Stimulated activated CD4-positive, alpha-beta T cell treated with anti-CD3 and anti-CD28 coated beads, Interleukin-12 subunit alpha, Interleukin-12 subunit beta, amount 100 ng/mL, for 4 hours (primary cell): Measurements from ENCODE around the gene ZBP1.

ENCODE experiments used
- DNase-seq: peaks from one replicate; pipeline ENCODE4 v3.0.0-alpha.2; 2020

The ZBP1 gene

DNA sequence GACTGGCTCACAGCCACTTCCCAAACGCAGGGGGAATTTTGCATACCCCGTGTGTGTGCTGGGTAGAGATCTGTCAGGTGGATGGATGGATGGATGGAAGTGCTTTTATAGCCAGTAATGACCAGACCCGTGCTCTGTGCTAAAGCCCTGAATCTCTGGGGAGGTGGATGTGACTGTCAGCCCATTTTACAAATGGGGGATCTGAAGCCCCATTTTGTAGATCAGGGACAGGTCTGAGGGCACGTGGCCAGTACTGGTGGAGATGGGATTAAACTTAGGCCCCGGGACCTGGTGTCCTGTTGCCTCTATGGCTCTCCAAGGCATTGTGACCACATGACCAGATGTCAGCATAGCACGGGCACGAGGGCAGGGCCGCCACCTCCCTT is 38.2 kb upstream of the ZBP1 start:
- DNase-seq: no peak

DNA sequence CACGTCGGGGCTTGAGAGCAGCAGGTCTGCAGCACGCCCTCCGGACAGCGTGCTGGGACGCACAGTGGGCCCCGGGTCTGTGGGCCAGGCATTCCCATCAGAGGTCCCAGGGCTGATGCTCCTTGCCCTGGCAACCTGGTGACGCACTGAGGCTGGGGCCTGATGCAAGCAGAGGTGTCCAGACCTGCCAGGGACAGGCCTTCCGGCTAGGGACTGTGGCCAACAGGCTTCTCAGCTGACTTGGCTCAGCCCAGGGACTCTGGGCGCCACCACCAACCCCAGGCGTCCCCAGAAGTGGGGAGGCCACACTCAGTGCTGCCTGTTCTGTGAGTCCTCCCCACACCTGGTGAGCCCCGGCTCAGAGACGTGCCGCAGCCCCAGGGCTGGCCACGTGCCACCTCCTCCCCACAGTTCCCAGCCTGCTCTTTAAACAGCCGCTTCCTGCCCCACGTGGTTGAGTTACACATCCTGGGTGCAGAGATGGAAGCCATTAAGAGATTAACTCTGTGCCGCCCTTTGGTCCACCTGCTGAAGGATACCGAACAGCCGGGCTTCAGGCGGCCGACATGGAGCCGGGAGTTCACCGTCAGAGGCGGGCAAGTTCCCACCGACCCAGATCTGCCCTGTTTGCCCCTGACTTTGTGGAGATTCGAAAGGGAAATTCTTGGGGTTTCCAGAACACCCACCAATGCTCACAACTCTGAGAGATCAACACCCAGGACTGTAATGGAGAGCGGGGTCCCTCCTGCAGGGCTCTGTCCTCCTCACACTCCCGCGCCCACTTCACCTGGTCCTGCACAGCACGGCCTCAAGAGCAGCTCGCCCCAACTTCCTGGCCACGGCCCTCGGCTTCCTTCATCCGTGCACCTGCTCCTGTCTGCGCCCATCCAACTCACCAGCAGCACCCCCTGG is 37.6 kb upstream of the ZBP1 start:
- DNase-seq: peak; percentile 28

DNA sequence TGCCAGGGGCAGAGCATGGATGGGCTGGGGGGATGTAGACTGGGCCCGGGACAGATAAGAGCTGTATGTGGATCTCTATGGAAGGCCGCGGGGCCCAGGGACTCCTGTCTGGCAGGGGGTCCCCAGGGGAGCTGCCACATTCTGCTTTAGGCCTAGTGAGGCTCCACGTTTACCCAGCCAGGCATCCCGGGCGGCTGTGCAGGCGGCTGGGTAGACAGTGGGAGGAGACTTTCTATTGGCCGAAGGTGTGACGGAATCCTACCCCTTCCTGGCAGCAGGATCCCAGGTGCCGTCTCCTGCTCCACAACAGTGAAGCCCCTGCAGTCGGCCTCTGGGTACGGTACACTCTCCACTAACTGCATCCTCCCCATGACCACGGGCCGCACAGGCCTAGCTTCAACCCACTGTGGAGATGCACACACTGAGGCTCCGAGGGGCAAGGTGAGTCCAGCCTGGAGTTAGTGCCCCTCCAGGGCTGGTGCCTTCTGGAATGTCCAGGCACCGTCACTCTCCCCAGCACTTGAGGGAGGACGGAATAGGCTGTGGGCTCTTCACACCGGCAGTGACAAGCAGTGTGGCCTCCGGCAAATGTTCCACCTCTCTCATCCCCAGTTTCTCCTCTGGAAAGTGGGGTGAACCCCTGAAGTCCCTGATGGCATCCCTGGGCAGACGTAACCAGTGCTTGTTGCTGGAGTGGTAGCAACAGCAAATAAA is 36.8 kb upstream of the ZBP1 start:
- no peak for DNase-seq

DNA sequence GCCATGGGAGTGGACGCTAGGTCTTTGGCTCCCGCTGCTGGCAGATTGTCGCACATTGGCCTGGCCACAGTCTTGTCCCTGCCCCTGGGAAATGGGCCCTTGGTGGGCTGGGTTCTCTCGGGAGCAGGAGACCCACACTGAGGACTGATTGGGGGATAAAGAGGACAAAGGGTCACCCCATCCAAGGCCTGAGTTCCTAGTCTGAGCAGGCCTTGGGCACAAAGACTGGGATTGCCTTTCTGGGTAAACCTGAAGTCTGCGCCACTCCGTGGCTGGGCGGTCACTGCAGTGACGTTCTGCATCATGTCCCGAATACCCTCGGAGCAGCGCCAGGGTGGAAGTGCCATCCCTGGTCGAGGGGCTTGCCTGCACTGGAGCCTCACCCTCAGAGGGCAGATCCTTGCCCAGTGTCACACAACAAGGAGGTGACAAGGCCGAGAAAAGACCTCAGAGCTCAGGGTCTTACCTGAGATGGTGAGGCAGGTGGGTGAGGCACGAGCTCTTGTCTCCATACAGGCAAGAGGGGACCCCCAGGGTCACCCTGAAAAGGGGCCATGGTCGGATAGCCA is 36.1 kb upstream of the ZBP1 start:
- no peak for DNase-seq

DNA sequence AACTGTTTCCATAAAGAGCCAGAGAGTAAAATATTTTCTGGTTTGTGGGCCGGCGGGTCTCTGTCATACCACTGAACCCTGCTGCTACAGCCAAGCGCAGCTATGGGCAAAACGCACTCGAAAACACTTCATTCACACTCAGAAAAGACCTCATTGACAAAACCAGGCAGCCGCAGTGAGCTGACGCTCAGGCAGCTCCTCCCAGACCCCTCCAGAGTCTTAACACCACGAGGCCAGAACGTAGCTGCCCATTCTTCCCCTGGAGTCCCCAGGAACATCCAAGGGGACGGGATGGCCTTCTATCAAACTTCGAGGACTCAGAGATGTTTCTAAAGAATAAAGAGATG is 35.6 kb upstream of the ZBP1 start:
- DNase-seq: no peak

DNA sequence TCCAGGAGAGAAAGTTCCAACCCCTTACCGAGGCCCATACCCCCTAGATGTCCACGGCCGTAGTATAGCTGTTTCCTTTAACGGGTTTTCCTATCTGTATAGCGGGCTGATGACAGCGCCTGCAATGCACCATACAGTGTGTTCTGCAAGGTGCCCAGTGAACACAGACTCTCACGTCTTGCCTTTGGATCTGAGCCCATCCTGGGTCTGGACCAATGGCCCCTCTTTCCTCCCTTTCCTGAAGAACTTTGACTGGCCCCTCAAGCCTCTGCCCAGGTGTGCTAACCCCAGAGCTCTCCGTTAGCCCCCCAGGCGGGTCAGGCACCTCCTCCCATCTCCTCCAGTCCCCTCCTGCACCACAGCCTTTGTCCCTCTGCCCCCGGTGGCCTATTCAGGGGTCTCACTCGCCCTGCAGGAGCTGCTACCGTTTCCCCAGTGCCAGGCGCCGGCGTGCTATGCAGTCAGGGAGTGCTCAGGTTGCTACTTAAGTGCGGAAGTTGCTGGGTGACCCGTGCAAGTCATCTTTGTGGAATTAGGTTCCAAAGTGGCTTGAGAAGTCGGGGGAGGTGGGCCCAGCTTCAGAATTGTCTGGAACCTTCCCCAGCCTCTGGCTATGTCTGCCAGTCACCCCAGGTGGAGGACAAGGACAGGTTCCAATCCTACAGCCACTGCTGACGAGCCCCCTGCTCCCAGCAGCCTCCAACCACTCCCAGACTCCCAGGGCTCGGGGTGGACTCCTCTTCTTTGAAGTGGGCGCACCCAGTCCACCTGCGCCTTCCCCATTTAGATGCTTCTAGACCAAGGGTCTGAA is 35.0 kb upstream of the ZBP1 start:
- DNase-seq: no peak

DNA sequence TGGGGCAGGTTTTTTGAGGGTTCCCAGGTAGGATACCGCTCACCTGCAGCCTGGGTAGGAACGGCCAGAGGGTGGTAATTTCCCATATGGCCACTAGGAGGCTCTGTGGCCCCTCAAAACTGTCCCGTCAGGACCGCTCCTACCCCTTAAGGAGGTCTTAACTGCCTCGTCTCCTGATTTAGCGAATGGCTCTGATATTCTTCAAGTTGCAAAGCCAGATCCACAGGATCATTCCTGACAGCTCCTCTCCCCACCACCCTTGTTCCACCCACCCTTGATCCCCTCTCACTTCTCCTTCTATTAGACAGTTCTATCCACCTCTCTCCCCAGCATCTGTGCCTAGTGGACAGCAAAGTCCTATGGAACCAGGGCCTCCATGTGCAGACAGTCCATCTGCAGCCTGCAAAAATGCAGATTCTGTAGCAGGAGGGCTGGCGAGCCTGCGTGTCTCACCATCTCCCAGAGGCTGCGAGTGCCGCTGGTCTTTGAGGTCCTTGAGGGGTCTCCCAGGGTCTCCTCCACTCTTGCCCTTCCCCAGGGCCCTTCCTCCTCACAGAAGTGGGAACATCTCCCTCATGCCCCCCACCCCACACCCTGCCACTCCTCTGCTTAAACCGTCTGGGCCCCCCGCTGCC is 34.3 kb upstream of the ZBP1 start:
- peak; percentile 56 for DNase-seq

DNA sequence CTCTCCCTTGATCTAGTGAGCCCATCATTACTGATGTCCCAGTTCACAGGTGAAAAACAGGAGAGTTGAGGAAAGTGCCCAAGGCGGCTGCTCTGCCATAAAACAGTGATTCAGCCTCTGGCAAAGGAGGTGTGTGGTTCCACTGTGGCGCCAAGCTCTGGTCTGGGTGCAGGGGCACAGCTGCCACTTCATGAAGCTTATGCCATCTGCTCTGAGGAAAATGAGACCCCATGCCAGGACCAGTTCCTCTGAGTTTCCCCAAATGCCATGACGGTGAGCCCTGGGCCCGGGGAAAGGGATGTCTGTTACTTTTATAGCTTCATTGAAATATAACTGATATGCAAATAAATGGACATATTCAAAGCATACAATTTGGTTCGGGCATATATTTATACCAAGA is 33.7 kb upstream of the ZBP1 start:
- DNase-seq: no peak

DNA sequence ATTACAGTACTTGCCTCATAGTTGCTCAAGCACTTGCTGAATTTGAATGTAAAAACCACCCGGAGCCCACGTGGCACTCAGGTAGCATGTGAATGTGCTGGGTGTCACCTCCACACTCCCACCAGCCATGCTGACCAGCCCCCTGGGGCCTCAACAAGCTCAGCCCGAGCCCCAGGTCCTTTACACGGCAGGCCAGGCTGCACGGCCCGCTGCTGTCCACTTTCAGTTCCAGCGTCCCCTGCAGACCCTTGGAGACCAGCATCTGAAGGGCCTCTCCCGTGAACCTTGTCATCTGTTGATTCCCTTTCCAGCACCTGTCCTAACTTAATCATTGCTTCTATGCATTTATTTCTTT is 33.3 kb upstream of the ZBP1 start:
- no peak for DNase-seq

DNA sequence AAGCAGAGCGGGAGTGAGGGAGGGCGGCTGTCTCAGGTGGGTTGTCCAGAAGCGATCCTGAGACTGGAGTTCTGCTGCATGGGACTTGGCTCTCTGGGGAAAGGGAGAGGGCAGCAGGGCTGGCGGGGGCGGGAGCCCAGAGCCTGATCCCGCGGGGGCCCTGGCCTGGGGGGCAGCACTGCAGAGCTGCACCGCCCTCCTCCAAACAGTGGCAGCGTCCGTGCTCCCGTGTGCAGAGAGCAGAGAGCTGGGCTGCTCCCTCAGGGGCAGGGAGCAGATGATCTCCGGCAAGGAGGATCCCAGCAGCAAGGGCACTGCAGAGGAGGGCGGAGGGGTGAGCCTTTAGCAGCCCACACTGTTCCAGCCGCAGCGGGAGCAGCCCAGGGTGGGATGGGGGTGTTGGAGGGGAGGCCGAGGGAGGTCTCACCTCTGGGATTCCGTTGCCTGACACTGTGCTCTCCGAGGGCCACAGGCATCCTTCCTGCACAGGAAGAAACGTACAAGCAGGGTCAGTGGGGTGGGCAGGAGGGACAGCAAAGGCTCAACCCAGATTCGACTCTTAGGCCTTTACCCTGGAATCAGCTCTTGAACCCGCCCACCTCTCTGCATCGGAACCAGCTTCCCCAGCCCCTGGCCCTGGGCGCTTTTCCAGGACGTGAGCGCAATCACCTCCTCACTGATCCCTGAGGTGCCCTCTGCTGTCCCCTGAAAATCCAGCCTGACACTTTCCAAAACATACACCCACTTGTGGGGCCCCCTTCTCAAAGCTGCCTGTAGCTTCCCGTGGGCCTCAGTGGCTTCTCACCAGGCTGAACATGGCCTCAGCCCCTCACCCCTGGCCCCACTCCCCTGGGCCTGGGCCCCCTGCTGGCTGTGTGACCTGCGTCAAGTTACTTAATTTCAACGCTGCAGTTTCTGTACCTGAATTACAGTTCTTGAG is 32.6 kb upstream of the ZBP1 start:
- no peak for DNase-seq

DNA sequence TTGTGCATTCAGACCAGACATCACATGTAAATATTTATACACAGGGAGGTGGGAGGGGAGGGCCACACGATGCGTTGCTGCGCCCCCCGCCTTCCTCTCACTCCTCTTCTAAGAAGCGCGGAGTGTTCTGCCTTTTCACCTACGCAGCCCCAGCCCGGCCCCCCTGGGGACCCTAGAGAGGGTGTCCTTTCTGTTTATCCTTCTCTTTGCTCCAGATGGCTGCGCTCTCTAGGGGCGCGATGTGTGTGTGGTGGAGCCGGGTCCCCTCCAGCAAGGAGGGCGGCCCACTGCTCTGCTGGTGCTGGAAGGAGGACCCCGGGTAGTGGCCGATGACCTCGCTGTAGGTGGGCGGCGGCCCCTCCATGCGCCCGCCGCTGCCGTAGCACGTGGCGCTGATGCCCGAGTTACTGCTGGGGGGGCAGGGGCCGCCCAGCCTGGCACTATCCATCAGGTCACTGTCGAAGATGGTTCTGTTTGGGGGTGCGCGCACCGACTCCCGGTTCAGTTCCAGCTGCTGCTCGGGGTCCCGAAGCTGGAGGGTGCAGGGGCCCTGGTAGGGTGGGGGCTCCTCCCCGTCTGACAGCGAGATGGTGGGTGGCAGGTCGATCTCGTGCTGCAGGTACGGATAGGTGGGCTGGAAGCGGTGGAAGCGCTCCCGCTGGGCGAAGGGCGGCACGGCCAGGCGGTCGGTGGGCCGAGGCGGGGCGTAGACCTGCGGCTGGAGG is 31.8 kb upstream of the ZBP1 start:
- DNase-seq: no peak

DNA sequence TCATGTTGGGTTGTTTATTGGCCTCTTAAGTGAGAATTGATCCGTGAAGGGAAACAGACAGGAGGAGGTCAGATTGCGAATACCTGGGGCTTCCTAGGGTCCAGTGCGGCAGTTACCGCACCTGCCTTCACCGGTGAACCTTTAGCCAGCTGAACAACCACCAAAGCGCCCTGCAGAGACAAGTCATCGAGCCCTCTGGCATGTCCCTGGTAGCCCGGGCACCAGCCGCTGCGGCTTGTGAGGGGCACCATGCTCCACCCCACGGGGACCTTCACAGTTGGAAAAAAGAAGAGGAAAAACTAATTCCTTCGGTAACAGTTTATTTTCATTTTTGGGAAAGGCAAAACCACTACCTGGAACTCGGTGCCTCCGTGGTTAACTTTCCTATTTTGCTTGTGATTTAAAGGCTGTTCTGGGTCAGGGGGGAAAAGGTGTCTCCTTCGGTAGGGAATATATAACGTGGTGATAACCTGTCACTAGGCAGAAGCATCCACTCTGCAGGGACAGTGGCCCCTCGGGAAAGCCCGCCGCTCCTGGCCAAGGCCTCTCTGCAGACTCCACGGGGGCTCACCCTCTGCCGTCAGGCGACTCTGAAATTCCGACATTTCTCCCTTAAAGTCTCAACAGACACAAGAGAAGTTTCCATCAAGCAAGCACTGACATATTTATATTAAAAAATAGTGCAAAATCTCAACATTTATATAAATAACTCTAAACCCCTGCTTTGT is 30.7 kb upstream of the ZBP1 start:
- DNase-seq: no peak

DNA sequence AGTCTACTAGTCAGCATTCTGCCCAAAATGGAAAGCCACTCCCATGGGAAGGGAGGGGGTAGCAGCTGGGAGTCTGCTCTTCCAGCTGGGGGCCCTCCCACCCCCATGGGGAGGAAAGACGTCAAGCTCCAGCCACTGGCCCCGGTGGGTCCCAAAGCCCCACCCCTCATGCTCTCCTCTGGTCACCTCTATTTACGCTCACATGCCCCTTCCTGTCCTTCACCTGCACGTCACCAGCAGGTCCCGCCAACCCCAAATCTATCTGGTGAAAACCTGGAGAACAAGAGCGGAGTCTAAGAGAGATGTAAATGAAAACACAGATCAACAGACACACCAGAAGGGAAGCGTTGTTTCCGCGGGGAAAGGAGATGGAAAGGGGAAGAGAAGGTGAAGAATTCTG is 30.0 kb upstream of the ZBP1 start:
- no peak for DNase-seq

DNA sequence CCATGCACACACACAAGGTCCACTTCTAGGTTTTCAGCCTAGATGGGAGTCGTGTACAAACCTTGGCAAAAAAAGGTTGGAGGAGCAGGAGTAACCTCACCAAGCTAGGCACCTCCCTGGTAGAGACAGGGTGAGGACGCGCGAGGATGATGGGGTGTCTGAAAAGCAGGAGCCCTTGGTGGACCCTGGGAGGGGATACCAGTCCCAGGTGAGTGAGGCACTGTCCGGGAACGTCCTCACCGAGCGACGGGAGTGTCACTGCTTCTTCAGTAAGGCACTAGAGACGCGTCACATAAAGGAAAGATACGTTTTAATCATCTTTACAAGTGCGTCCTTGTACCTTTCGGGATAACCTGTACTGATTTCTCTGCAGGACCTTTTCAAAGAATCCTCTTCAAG is 29.4 kb upstream of the ZBP1 start:
- DNase-seq: no peak

DNA sequence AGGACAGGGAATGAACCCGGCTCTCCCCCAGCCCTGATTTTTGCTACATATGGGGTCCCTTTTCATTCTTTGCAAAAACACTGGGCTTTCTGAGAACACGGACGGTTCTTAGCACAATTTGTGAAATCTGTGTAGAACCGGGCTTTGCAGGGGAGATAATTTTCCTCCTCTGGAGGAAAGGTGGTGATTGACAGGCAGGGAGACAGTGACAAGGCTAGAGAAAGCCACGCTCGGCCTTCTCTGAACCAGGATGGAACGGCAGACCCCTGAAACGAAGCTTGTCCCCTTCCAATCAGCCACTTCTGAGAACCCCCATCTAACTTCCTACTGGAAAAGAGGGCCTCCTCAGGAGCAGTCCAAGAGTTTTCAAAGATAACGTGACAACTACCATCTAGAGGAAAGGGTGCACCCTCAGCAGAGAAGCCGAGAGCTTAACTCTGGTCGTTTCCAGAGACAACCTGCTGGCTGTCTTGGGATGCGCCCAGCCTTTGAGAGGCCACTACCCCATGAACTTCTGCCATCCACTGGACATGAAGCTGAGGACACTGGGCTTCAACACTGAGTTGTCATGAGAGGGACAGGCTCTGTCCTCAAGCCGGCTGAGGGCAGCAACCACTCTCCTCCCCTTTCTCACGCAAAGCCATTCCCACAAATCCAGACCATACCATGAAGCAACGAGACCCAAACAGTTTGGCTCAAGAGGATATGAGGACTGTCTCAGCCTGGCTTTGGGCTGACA is 28.8 kb upstream of the ZBP1 start:
- no peak for DNase-seq

DNA sequence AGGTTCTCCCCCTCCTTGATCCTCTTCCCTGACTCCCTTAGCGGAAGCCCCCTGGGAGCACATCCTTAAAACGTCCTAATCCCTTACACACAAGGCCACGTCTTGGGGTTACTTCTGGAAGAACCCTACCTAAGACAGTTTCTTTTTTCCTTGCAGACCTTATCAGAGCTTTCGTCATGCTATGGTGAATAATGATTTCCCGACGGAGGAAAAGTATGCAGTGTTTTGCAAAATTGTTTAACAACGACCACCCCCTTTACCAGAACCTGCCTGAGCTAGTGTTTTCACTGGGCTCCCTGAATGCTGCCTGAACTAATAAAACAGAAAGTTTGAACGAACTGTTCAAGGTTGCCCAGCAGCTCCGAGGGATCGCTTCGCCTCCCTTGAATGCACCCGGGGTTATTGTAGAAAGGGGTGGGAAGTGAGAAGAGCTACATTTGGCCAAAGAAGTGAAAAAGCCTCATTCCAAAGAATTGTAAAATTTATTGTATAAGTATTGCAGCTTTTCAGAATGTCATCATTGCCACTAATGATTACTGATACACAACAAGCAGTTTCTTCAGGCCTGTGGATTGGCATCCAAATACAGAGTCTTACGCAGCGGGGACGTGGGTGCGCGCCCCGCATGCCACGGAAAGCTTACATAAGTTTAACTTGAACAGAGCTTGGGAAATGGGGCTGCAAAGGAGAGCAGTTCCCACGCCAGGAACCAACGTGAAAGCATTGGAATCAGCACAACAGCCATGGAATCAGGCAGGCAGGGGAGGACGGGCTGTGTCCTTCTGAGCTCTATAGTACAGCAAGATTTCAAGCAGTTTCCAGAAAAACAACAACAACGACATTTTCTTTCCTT is 27.9 kb upstream of the ZBP1 start:
- DNase-seq: no peak

DNA sequence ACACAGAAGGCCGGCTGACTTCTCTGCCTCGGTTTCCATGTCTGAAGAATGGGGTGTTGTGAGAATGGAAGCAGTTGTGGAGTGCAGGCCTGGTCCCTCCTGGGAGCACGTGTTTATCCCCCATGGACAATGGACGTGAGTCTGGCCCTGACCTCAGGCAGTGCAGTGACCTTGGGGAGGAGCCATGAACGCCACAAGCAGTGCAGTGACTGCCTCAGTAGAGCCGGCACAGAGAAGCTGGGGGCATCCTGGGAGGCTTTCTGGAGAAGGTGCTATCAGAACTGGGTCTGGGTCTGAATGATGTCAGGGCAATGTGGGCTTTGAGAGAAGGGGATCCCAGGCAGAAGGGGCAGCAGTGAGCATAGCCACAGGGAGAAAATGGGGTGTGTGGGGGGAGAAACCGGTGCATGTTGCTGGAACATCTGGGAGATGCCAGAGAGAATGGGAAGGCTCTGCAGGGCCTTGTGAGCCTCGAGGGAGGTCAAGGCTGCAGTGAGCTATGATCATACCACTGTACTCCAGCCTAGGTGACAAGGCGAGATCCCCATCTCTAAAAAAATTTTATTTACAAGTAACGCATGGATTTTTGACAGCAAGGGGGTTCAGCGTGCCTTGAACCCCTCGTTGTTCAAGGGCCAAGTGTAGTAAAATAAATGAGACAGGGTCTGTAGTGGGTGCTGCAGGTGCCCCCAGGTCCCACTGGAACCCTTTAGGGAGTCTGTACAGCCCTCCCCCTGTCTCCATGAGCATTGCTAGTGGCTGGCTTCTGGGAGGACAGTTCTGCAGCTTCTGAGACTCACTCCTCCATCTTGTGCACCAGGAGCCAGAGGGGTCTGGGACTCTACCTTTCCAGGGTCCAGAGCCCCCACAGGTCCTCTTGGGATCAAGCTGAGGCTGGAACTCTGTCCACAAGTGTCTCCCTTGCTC is 27.0 kb upstream of the ZBP1 start:
- DNase-seq: no peak

DNA sequence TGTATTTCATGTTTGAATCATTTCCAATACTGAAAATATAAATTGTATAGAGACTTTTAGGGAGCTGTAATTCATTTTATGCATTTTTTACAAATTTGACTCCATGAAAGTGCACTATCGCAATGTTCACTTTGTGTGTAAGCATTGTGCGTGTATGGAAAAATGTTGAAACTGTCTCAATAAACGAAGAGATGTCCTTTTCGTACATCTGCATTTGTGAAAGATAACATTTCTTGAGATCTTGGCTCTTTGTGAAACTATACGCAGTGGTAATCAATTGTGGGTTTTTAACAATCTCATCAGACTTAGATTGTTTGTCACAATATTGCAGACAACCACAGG is 18.6 kb upstream of the ZBP1 start:
- no peak for DNase-seq
